ENCODE data around the gene CFAP61.

CFAP61 gene

GRCh38 chr20:20174089-20174835 is 121.9 kb downstream of the CFAP61 start:
- DNase-seq, result no peak

- DNase-seq, result no peak
These were observed 129.0 kb downstream of the CFAP61 start for GRCh38 chr20:20181322-20181721.

GRCh38 chr20:20184149-20184548 is 131.8 kb downstream of the CFAP61 start:
- DNase-seq, result no peak

- no peak for DNase-seq
These were observed 132.4 kb downstream of the CFAP61 start for GRCh38 chr20:20184706-20185105.

GRCh38 chr20:20188647-20189046 is 136.3 kb downstream of the CFAP61 start:
- DNase-seq, result no peak

- DNase-seq, result no peak
These were observed 140.0 kb downstream of the CFAP61 start for GRCh38 chr20:20192366-20192765.

- DNase-seq, result no peak
These were observed 142.8 kb downstream of the CFAP61 start for GRCh38 chr20:20195021-20195705.

GRCh38 chr20:20196610-20197009 is 144.3 kb downstream of the CFAP61 start:
- DNase-seq, result no peak

- DNase-seq, result no peak
These were observed 145.7 kb downstream of the CFAP61 start for GRCh38 chr20:20198011-20198410.

GRCh38 chr20:20199361-20200160 is 147.2 kb downstream of the CFAP61 start:
- DNase-seq, result peak; percentile 81

GRCh38 chr20:20201124-20201523 is 148.8 kb downstream of the CFAP61 start:
- DNase-seq, result no peak

- DNase-seq, result no peak
These were observed 149.3 kb downstream of the CFAP61 start for GRCh38 chr20:20201639-20202038.

GRCh38 chr20:20202768-20203167 is 150.4 kb downstream of the CFAP61 start:
- no peak for DNase-seq

- DNase-seq, result no peak
These were observed 151.5 kb downstream of the CFAP61 start for GRCh38 chr20:20203784-20204183.

GRCh38 chr20:20204256-20204655 is 151.9 kb downstream of the CFAP61 start:
- DNase-seq, result peak; percentile 84

- DNase-seq, result no peak
These were observed 153.0 kb downstream of the CFAP61 start for GRCh38 chr20:20205141-20205861.

GRCh38 chr20:20205862-20206236 is 153.5 kb downstream of the CFAP61 start:
- no peak for DNase-seq

- no peak for DNase-seq
These were observed 154.5 kb downstream of the CFAP61 start for GRCh38 chr20:20206788-20207187.

- DNase-seq, result no peak
These were observed 155.0 kb downstream of the CFAP61 start for GRCh38 chr20:20207291-20207690.

GRCh38 chr20:20207872-20208271 is 155.5 kb downstream of the CFAP61 start:
- no peak for DNase-seq

GRCh38 chr20:20209684-20210083 is 157.4 kb downstream of the CFAP61 start:
- no peak for DNase-seq

- DNase-seq, result no peak
These were observed 158.0 kb downstream of the CFAP61 start for GRCh38 chr20:20210327-20210726.

- no peak for DNase-seq
These were observed 158.6 kb downstream of the CFAP61 start for GRCh38 chr20:20210943-20211273.

All from NCI-H82 (cell line).